ENCODE results near the gene ADSS1.

- TF ChIP-seq GATA2 (IDR thresholded peaks at IDR 0.05; ENCODE audit: low read depth, low read length) (no peak), GATA3 (IDR thresholded peaks at IDR 0.05; ENCODE audit: low read depth, low read length) (no peak)
Measured at GRCh38 chr14:104782808-104783139, 58.7 kb downstream of the ADSS1 start.

Data from SH-SY5Y (cell line).